HepG2 (cell line): Measurements from ENCODE around the gene HDDC2. TPM values are rescaled to one million over a fixed set of nuclear protein-coding genes. Genes with fewer than 3 reads are reported as not detected.

ENCODE experiments used
- ATAC-seq: fragments of 200-7000 bp; cut with Tn5 transposase; 3 replicates; pipeline ENCODE4 v1.9.1; 2020; ENCODE audit warnings: mild to moderate bottlenecking, moderate library complexity
- BruUV-seq: library from RNA; stranded (reverse); fragments of 400-500 nt; replicated peaks from 2 replicates; lab custom pipeline; 2021; lab: Mats Ljungman, UMichigan
- CTCF ChIA-PET: fragments of 300-600 bp; formaldehyde crosslinking; extraction: SDS; loops from one replicate; lab custom pipeline; 2021; ENCODE audit warnings: low total read pairs, inconsistent platforms, low intra/inter-chr PET ratio; lab: Yijun Ruan, JAX
- POLR2A ChIA-PET: fragments of 350-600 bp; sonication (Branson Sonifier 250); formaldehyde crosslinking; loops from one replicate; lab custom pipeline; 2020; ENCODE audit warnings: antibody characterized with exemption, inconsistent platforms; lab: Yijun Ruan, JAX
- DNase-seq: peaks from one replicate; pipeline ENCODE4 v3.0.0-alpha.2; 2015; ENCODE audit warnings: low spot score
- FAIRE-seq: peaks from 3 replicates; lab custom pipeline; 2011; peaks lifted over from hg19 to GRCh38; lab: Jason Lieb, UNC
- H2AFZ ChIP-seq: one replicate; pipeline ENCODE4 v1.6.1; 2011; ENCODE audit warnings: low read length, inconsistent platforms
- H3K27ac ChIP-seq: fragments of 300-600 bp; 3 replicates; pipeline ENCODE4 v1.8.0; 2011; ENCODE audit warnings: mixed run types, mild to moderate bottlenecking, mixed read lengths, low read length, inconsistent platforms; ENCODE audit not compliant: insufficient read depth; ENCODE audit errors: extremely low read length
- H3K27me3 ChIP-seq, 2 experiments: fragments of 200-600 bp in 1 of 2; 2 replicates in 1 of 2; 3 replicates in 1 of 2; pipeline versions ENCODE4 v1.6.0 to v1.8.0; 2011; ENCODE audit warnings: low read length in 2 of 2, mild to moderate bottlenecking in 2 of 2, moderate library complexity in 2 of 2, inconsistent platforms in 1 of 2; ENCODE audit not compliant: insufficient read depth in 2 of 2, control insufficient read depth in 1 of 2
- H3K36me3 ChIP-seq, 2 experiments: fragments of 200-600 bp in 1 of 2; replicated peaks in 1 of 2; 2 replicates in 1 of 2; 3 replicates in 1 of 2; pipeline versions ENCODE4 v1.5.1 to v1.8.0; 2011; ENCODE audit warnings: low read length in 2 of 2, inconsistent platforms in 1 of 2; ENCODE audit not compliant: insufficient read depth in 2 of 2, control insufficient read depth in 1 of 2
- H3K4me1 ChIP-seq: 2 replicates; pipeline ENCODE4 v1.5.1; 2012; ENCODE audit warnings: low read length, inconsistent platforms; ENCODE audit not compliant: insufficient read depth
- H3K4me2 ChIP-seq: 2 replicates; pipeline ENCODE4 v1.6.0; 2011; ENCODE audit warnings: low read depth, low read length, inconsistent platforms
- H3K4me3 ChIP-seq, 3 experiments: fragments of 200-600 bp in 1 of 3; sonication (generic), shearing (Covaris generic) in 1 of 3; replicated peaks in 1 of 3; 2 replicates each; pipeline ENCODE4 v1.5.1; 2011 to 2016; ENCODE audit warnings: low read length in 3 of 3, inconsistent platforms in 2 of 3, low read depth in 2 of 3, mild to moderate bottlenecking in 2 of 3, control low read depth in 1 of 3, mixed read lengths in 1 of 3; ENCODE audit not compliant: insufficient read depth in 1 of 3
- H3K79me2 ChIP-seq: one replicate; pipeline ENCODE4 v1.6.1; 2011; ENCODE audit warnings: low read length, inconsistent platforms; ENCODE audit not compliant: insufficient read depth
- H3K9ac ChIP-seq: 2 replicates; pipeline ENCODE4 v1.6.0; 2011; ENCODE audit warnings: mild to moderate bottlenecking, low read depth, low read length, inconsistent platforms; ENCODE audit not compliant: insufficient read depth
- H3K9me3 ChIP-seq: 2 replicates; pipeline ENCODE4 v1.5.1; 2012; ENCODE audit warnings: mild to moderate bottlenecking, low read length
- H4K20me1 ChIP-seq: 2 replicates; pipeline ENCODE4 v1.6.0; 2011; ENCODE audit warnings: inconsistent platforms, mild to moderate bottlenecking, low read length, moderate library complexity; ENCODE audit not compliant: insufficient read depth
- ADNP ChIP-seq: sonication (generic); formaldehyde crosslinking; IDR thresholded peaks from 2 replicates; pipeline ENCODE4 v1.4.0; 2020; ENCODE audit warnings: missing genetic modification reagents
- ARNT ChIP-seq: fragments of 450-650 bp; IDR thresholded peaks from 2 replicates; pipeline ENCODE4 v1.6.1; 2017
- MIXL1 ChIP-seq: IDR thresholded peaks from 2 replicates; pipeline ENCODE4 v1.6.1; 2016
- NFIC ChIP-seq: IDR thresholded peaks from 2 replicates; pipeline ENCODE4 v1.6.1; 2012; ENCODE audit warnings: mild to moderate bottlenecking, low read length, inconsistent platforms
- RERE ChIP-seq: IDR thresholded peaks from 2 replicates; pipeline ENCODE4 v1.6.1; 2016; ENCODE audit warnings: low read depth, missing genetic modification reagents, missing compliant biosample characterization
- SIN3A ChIP-seq: IDR thresholded peaks from 2 replicates; pipeline ENCODE4 v1.6.1; 2011; ENCODE audit warnings: low read depth, mild to moderate bottlenecking, control low read depth, low read length, borderline replicate concordance
- ZNF207 ChIP-seq: fragments of 450-650 bp; IDR thresholded peaks from 2 replicates; pipeline ENCODE4 v1.6.1; 2016; ENCODE audit warnings: antibody characterized with exemption, borderline replicate concordance
- ZNF530 ChIP-seq: sonication (generic); formaldehyde crosslinking; IDR thresholded peaks from 2 replicates; pipeline ENCODE4 v1.5.0; 2020; ENCODE audit warnings: low read depth, mild to moderate bottlenecking, missing genetic modification reagents
- ZNF674 ChIP-seq: sonication (generic); formaldehyde crosslinking; IDR thresholded peaks from 2 replicates; pipeline ENCODE4 v1.5.0; 2020; ENCODE audit warnings: low read depth, mild to moderate bottlenecking, missing genetic modification reagents
- ZNF768 ChIP-seq: sonication (generic); formaldehyde crosslinking; IDR thresholded peaks from 2 replicates; pipeline ENCODE4 v1.4.0; 2020; ENCODE audit warnings: missing genetic modification reagents
- ZNF792 ChIP-seq: IDR thresholded peaks from 2 replicates; pipeline ENCODE4 v1.6.1; 2016
- ZNF83 ChIP-seq: sonication (generic); formaldehyde crosslinking; IDR thresholded peaks from 2 replicates; pipeline ENCODE4 v1.4.0; 2020; ENCODE audit warnings: missing genetic modification reagents, mild to moderate bottlenecking, borderline replicate concordance
- WGBS: methylation state at CpG from one replicate; pipeline ENCODE4 v1.1.6; 2017; ENCODE audit warnings: low lambda C conversion rate; 5-methylcytosine and 5-hydroxymethylcytosine counted together
- in situ Hi-C: cut with HindIII; loops from 2 replicates; pipeline ENCODE4 v1.10.0; 2017; ENCODE audit warnings: low pct_unique_long_range_greater_than_20kb; ENCODE audit not compliant: extremely low pct_ligation_motif_present
- intact Hi-C: fragments of 100-400 bp; cut with micrococcal nuclease; formaldehyde crosslinking; loops from one replicate; pipeline ENCODE4 v1.10.0; 2022; ENCODE audit not compliant: unreplicated experiment
- polyA plus RNA-seq, 8 experiments: library from polyadenylated mRNA; depleted of rRNA in 3 of 8; stranded (reverse) in 7 of 8; unstranded in 1 of 8; fragments of >200 nt; fragmentation: Illumina TruSeq in 4 of 8; extraction: Trizol in 4 of 8; gene quantifications; 2 replicates each; pipeline versions ENCODE4 v1.2.1 to v1.2.3, GENCODE V29; 2011 to 2016; ENCODE audit warnings: low read depth in 4 of 8, missing spikeins in 1 of 8, mixed read lengths in 1 of 8; ENCODE audit not compliant: insufficient read depth in 1 of 8
- total RNA-seq, 5 experiments: library from RNA; depleted of rRNA; stranded (reverse); fragments of >200 nt; fragmentation: Illumina TruSeq; extraction: Trizol; gene quantifications; 2 replicates each; pipeline ENCODE4 v1.2.3, GENCODE V29; 2016; ENCODE audit warnings: low read depth in 1 of 5
- TF ChIP-seq, protein P1 (sequence below): sonication (generic); formaldehyde crosslinking; IDR thresholded peaks from 2 replicates; pipeline ENCODE4 v1.5.0; 2020; ENCODE audit warnings: missing genetic modification reagents
- TF ChIP-seq, protein P2 (sequence below): sonication (generic); formaldehyde crosslinking; IDR thresholded peaks from 2 replicates; pipeline ENCODE4 v1.4.0; 2020; ENCODE audit warnings: missing genetic modification reagents

Gene HDDC2
- total and polyA plus RNA-seq, 2 of the 13 experiments (the other 11 are each of a cell fraction or from before 2014, with no cell fraction given) = 76.7 to 78.7 TPM

GRCh38 chr6:125248136-125248535 lies 53.6 kb downstream of the HDDC2 start:
- POLR2A ChIA-PET = no interaction called here

More at GRCh38 chr6:125248136-125248535, 53.6 kb downstream of the HDDC2 start:
- FAIRE-seq (no peak), DNase-seq (no peak), ATAC-seq (no peak)
- no peaks in the 10 kb centered on the region for H4K20me1 ChIP-seq
- intact Hi-C loops (no loop called here), in situ Hi-C loops (no loop called here)
- 33% methylated on average over 7 of the region's 7 CpGs for WGBS
- BruUV-seq = no TSS peak
- H3K36me3 ChIP-seq = no peaks in the 10 kb centered on the region
- no peak for TF ChIP-seq MIXL1 (CRISPR knock-in tag)
- TF ChIP-seq ADNP (CRISPR knock-in tag) = no peak
- no peak for TF ChIP-seq RERE (CRISPR knock-in tag)
- TF ChIP-seq ZNF207 = no peak
- TF ChIP-seq SIN3A = no peak
- TF ChIP-seq, protein P1, sequence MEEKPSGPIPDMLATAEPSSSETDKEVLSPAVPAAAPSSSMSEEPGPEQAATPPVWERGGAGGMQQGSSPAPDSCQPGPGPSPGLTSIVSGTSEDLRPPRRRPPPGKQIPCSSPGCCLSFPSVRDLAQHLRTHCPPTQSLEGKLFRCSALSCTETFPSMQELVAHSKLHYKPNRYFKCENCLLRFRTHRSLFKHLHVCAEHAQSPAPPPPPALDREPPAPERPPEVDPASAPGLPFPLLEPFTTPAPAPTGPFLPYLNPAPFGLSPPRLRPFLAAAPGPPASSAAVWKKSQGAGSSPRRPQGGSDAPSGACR (CRISPR knock-in tag) = no peak
- TF ChIP-seq ZNF674 (CRISPR knock-in tag) = no peak
- no peak for TF ChIP-seq ZNF792
- no peak for TF ChIP-seq ARNT
- no peak for TF ChIP-seq ZNF768 (CRISPR knock-in tag)
- no peak for TF ChIP-seq ZNF530 (CRISPR knock-in tag)
- TF ChIP-seq NFIC = no peak
- TF ChIP-seq ZNF83 (CRISPR knock-in tag) = no peak
- TF ChIP-seq, protein P2, sequence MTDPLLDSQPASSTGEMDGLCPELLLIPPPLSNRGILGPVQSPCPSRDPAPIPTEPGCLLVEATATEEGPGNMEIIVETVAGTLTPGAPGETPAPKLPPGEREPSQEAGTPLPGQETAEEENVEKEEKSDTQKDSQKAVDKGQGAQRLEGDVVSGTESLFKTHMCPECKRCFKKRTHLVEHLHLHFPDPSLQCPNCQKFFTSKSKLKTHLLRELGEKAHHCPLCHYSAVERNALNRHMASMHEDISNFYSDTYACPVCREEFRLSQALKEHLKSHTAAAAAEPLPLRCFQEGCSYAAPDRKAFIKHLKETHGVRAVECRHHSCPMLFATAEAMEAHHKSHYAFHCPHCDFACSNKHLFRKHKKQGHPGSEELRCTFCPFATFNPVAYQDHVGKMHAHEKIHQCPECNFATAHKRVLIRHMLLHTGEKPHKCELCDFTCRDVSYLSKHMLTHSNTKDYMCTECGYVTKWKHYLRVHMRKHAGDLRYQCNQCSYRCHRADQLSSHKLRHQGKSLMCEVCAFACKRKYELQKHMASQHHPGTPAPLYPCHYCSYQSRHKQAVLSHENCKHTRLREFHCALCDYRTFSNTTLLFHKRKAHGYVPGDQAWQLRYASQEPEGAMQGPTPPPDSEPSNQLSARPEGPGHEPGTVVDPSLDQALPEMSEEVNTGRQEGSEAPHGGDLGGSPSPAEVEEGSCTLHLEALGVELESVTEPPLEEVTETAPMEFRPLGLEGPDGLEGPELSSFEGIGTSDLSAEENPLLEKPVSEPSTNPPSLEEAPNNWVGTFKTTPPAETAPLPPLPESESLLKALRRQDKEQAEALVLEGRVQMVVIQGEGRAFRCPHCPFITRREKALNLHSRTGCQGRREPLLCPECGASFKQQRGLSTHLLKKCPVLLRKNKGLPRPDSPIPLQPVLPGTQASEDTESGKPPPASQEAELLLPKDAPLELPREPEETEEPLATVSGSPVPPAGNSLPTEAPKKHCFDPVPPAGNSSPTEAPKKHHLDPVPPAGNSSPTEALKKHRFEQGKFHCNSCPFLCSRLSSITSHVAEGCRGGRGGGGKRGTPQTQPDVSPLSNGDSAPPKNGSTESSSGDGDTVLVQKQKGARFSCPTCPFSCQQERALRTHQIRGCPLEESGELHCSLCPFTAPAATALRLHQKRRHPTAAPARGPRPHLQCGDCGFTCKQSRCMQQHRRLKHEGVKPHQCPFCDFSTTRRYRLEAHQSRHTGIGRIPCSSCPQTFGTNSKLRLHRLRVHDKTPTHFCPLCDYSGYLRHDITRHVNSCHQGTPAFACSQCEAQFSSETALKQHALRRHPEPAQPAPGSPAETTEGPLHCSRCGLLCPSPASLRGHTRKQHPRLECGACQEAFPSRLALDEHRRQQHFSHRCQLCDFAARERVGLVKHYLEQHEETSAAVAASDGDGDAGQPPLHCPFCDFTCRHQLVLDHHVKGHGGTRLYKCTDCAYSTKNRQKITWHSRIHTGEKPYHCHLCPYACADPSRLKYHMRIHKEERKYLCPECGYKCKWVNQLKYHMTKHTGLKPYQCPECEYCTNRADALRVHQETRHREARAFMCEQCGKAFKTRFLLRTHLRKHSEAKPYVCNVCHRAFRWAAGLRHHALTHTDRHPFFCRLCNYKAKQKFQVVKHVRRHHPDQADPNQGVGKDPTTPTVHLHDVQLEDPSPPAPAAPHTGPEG = no peak
- H3K27ac ChIP-seq = no peak overlapping the region
- no peaks in the 10 kb centered on the region for H3K79me2 ChIP-seq
- H3K9me3 ChIP-seq = no peaks in the 10 kb centered on the region; the same call in 1 of the 2 replicates
- no peak overlapping the region for H3K4me3 ChIP-seq
- peaks cover 0 to 3% of the 10 kb centered on the region in 2 experiments; a peak in 1 of 5 replicates for H3K27me3 ChIP-seq
- no peaks in the 10 kb centered on the region for H3K4me1 ChIP-seq
- no peak overlapping the region for H3K4me2 ChIP-seq
- H2AFZ ChIP-seq = no peak overlapping the region
- CTCF ChIA-PET = no interaction called here
- H3K9ac ChIP-seq = no peak overlapping the region
